ENCODE measurements around the gene CBFA2T2. TPM values are rescaled to one million over a fixed set of nuclear protein-coding genes. Genes with fewer than 3 reads are reported as not detected.

Gene CBFA2T2
- total and polyA plus RNA-seq, 9 donors: 9.4 to 29.8 (median 21.2) TPM

DNA sequence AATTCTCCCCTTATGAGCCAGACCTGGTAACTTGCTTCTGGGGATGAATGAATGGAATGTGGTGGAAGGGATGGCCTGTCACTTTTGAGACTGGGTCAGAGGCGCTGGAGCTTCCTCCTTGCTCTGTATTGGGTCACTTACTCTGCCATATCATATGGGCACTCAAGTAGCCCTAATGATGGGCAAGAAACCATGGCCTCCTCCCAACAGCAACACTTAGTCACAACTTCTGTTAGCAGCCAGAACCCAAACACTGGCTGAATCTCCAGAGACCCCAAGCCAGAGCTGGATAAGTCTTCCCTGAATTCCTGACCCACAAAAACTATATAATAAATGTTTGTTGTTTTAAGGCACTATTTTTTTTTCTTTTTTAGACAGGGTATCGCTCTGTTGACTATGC lies 190.8 kb downstream of the CBFA2T2 start:
- no peak for DNase-seq
- intact Hi-C loops (cut with DNase I): no loop called here

DNA sequence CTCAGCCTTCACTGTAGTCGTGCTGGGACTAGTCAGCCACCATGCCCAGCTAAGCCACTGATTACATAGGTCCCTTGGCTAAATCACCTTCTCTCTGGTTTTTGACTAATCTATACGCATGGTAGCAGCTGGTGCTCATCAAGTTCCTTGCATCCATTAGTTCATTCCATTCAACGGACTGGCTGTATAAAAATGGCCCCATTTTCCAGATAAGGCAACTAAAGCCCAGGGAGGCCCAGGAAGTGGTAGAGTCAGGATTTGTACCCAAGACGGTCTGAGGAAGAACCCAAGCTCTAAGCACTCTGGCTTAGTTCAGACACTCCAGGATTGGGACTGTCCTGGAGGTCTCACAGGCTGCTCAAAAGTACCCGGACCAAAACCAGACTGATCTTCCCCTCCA lies 191.4 kb downstream of the CBFA2T2 start:
- intact Hi-C loops (cut with DNase I): no loop called here
- TF ChIP-seq, protein P1, sequence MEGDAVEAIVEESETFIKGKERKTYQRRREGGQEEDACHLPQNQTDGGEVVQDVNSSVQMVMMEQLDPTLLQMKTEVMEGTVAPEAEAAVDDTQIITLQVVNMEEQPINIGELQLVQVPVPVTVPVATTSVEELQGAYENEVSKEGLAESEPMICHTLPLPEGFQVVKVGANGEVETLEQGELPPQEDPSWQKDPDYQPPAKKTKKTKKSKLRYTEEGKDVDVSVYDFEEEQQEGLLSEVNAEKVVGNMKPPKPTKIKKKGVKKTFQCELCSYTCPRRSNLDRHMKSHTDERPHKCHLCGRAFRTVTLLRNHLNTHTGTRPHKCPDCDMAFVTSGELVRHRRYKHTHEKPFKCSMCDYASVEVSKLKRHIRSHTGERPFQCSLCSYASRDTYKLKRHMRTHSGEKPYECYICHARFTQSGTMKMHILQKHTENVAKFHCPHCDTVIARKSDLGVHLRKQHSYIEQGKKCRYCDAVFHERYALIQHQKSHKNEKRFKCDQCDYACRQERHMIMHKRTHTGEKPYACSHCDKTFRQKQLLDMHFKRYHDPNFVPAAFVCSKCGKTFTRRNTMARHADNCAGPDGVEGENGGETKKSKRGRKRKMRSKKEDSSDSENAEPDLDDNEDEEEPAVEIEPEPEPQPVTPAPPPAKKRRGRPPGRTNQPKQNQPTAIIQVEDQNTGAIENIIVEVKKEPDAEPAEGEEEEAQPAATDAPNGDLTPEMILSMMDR (IDR thresholded peaks at IDR 0.05): no peak
- TF ChIP-seq EP300 (IDR thresholded peaks at IDR 0.05) (no peak), POLR2A (IDR thresholded peaks at IDR 0.05) (no peak)

More for the DNA sequence above, 190.8 kb downstream of the CBFA2T2 start:
- 40 to 59% (median 50%) methylated on average over 2 of the region's 2 CpGs for WGBS, 3 donors
- peaks cover 47% of the 10 kb centered on the region for H3K4me1 ChIP-seq (ENCODE audit: insufficient read depth)
- H3K9me3 ChIP-seq: no peaks in the 10 kb centered on the region
- H3K27me3 ChIP-seq: no peaks in the 10 kb centered on the region
- H3K36me3 ChIP-seq: no peaks in the 10 kb centered on the region
- H3K4me3 ChIP-seq: no peak overlapping the region
- H3K27ac ChIP-seq: peak overlapping the region in 1 of 2 donors; percentile 93
- TF ChIP-seq EP300 (IDR thresholded peaks at IDR 0.05) (no peak), POLR2A (IDR thresholded peaks at IDR 0.05) (no peak)
- TF ChIP-seq, protein P1 (IDR thresholded peaks at IDR 0.05): no peak

DNA sequence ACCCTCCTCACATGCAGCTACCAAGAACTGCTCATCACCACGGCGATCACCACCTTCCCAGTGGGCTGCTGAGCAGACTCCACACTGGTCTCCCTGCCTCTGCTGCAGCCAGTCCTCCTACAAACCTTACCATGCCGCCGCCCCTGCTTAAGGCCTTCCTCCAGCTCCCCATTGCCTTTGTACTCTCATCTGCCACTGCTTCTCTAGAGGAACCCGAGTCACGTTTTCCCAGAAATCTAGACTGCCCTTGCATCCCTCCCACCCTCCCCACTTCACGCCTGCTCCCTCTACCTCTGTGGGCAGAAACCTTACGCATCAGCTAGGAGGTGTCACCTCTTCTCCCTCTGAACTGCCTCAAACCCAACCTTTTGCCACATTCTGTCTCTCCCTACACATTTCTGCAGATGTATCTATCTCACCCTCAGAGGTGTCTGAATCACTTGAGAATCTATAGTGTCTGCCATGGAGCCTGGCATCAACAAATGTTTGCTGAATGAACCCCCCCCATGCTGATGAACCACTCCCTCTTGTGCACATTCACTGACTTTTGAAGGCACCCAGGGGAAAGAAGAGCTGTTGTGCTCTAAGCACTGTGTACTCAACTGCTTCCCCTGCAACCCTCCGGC lies 191.9 kb downstream of the CBFA2T2 start:
- no peak for DNase-seq
- 87 to 90% (median 89%) methylated on average over 9 of the region's 9 CpGs for WGBS, 3 donors
- Histone ChIP-seq H3K27ac (no peak overlapping the region), H3K27me3 (no peaks in the 10 kb centered on the region), H3K9me3 (no peaks in the 10 kb centered on the region), H3K36me3 (no peaks in the 10 kb centered on the region), H3K4me3 (no peak overlapping the region), H3K4me1 (ENCODE audit: insufficient read depth) (peaks cover 35% of the 10 kb centered on the region)
- intact Hi-C loops (cut with DNase I): no loop called here
- TF ChIP-seq POLR2A (IDR thresholded peaks at IDR 0.05) (no peak), EP300 (IDR thresholded peaks at IDR 0.05) (no peak)
- TF ChIP-seq, protein P1 (IDR thresholded peaks at IDR 0.05): no peak

More for the DNA sequence above, 191.4 kb downstream of the CBFA2T2 start:
- Histone ChIP-seq H3K4me3 (no peak overlapping the region), H3K9me3 (no peaks in the 10 kb centered on the region), H3K36me3 (no peaks in the 10 kb centered on the region), H3K27me3 (no peaks in the 10 kb centered on the region), H3K4me1 (ENCODE audit: insufficient read depth) (peaks cover 41% of the 10 kb centered on the region), H3K27ac (peak overlapping the region in 1 of 2 donors; percentile 93)
- DNase-seq: no peak
- 69 to 84% (median 78%) methylated on average over 5 of the region's 5 CpGs for WGBS, 3 donors

DNA sequence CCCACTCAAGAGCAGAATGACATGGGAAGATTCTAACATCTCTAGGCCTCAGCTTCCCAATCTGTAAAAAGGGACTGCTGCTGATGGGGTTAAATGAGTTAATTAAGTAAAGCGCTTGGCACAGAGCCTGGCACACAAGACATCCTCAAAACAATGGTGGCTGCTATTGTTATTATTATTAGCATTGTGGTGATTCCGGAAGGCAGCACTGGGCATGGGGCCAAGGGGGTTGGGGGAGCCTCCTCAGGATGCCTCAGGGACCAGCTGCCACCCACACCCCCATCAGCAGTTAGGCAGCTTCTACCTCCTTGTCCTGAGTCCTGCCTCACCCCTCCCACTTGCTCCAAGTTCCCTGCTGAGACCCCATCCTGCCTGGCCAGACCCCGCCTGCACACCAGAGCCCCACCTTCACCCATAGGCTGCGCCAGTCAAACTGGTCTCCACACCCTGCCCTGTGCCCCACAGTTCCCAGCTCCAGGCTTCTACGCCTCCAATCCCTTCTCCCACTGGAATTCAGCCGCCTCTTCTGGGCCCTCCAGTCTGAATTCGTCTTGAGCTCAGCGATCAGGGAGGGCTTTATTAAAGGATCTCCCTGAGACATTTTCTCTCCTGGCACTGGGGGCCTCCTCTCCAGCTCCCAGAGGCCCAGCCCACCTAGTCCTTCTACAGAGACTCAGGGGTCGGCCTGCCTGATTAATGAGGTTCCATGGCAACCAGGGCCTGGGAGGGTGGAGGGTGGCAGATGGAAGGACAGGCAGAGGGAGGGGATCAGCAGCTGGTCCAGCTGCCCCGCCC lies 194.8 kb downstream of the CBFA2T2 start:
- WGBS, 3 donors: 35 to 48% (median 46%) methylated on average over 9 to 10 of the region's 10 CpGs
- intact Hi-C loops (cut with DNase I): no loop called here
- no peak for TF ChIP-seq POLR2A (IDR thresholded peaks at IDR 0.05)
- no peak for TF ChIP-seq EP300 (IDR thresholded peaks at IDR 0.05)
- TF ChIP-seq, protein P1 (IDR thresholded peaks at IDR 0.05): no peak
- no peak overlapping the region for H3K27ac ChIP-seq
- peaks cover 27% of the 10 kb centered on the region for H3K4me1 ChIP-seq (ENCODE audit: insufficient read depth)
- H3K36me3 ChIP-seq: no peaks in the 10 kb centered on the region
- H3K9me3 ChIP-seq: no peaks in the 10 kb centered on the region
- no peak overlapping the region for H3K4me3 ChIP-seq
- peak in 3 of 5 donors; percentile 40 to 60 (median 50) for DNase-seq
- H3K27me3 ChIP-seq: no peaks in the 10 kb centered on the region
